Muscle layer of colon (tissue), 2 donors: Measurements from ENCODE around the gene DOCK4.
"Not testable (repeated sequence)": the region's sequence is repeated elsewhere in the genome, so short reads cannot be mapped to it uniquely, and the experiment has no call there.

ENCODE experiments used
- H3K27ac ChIP-seq: one replicate; pipeline ENCODE4 v1.7.0; 2013; ENCODE audit warnings: low read depth, mild to moderate bottlenecking, low read length, moderate library complexity
- H3K27me3 ChIP-seq, 2 donors: one replicate each; pipeline ENCODE4 v1.7.0; 2013; ENCODE audit warnings: low read length in 2 of 2, mild to moderate bottlenecking in 2 of 2; ENCODE audit not compliant: insufficient read depth in 2 of 2, control insufficient read depth in 1 of 2
- H3K36me3 ChIP-seq: one replicate; pipeline ENCODE4 v1.7.0; 2013; ENCODE audit warnings: mild to moderate bottlenecking, low read length; ENCODE audit not compliant: insufficient read depth
- H3K4me1 ChIP-seq: one replicate; pipeline ENCODE4 v1.7.0; 2013; ENCODE audit warnings: mild to moderate bottlenecking, low read length; ENCODE audit not compliant: insufficient read depth
- H3K4me3 ChIP-seq, 2 donors: one replicate each; pipeline ENCODE4 v1.7.0; 2013; ENCODE audit warnings: low read length in 2 of 2, low read depth in 1 of 2, mild to moderate bottlenecking in 1 of 2, moderate library complexity in 1 of 2
- H3K9ac ChIP-seq: one replicate; pipeline ENCODE4 v1.7.0; 2013; ENCODE audit warnings: low read length
- H3K9me3 ChIP-seq: one replicate; pipeline ENCODE4 v1.7.0; 2013; ENCODE audit warnings: mild to moderate bottlenecking, low read length
- donor health status: abdominal sarcoma.
- donor health status: Adenocarcinoma of cecum.

Gene DOCK4

DNA sequence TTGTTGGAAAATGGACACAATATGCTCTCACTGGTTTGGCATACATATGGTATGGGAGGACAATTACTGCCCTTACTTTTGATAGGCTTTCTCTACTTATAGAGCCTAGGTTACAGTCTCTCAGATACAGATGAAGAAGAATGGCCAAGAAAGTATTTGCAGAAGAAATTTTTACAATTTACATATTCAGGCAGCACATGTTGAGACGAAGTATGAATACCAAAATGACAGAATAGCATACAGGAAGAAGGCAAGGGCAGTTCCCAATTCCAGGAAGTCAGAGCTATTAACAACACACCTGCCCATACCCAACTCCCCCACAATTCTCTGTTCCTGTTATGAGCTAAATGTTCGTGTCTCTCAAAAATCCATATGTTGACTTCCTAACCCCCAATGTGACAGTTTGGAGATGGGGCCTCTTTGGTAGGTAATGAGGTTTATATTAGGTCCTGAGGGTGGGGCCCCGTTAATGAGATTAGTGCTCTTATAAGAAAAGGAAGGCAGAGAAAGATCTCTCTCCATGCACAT, 67.8 kb downstream of the DOCK4 start:
- H3K9ac ChIP-seq: no peak overlapping the region
- no peak overlapping the region for H3K4me3 ChIP-seq
- H3K9me3 ChIP-seq: no peaks in the 10 kb centered on the region
- no peaks in the 10 kb centered on the region for H3K27me3 ChIP-seq
- peaks cover 27% of the 10 kb centered on the region for H3K4me1 ChIP-seq
- no peak overlapping the region for H3K27ac ChIP-seq
- H3K36me3 ChIP-seq: no peaks in the 10 kb centered on the region

DNA sequence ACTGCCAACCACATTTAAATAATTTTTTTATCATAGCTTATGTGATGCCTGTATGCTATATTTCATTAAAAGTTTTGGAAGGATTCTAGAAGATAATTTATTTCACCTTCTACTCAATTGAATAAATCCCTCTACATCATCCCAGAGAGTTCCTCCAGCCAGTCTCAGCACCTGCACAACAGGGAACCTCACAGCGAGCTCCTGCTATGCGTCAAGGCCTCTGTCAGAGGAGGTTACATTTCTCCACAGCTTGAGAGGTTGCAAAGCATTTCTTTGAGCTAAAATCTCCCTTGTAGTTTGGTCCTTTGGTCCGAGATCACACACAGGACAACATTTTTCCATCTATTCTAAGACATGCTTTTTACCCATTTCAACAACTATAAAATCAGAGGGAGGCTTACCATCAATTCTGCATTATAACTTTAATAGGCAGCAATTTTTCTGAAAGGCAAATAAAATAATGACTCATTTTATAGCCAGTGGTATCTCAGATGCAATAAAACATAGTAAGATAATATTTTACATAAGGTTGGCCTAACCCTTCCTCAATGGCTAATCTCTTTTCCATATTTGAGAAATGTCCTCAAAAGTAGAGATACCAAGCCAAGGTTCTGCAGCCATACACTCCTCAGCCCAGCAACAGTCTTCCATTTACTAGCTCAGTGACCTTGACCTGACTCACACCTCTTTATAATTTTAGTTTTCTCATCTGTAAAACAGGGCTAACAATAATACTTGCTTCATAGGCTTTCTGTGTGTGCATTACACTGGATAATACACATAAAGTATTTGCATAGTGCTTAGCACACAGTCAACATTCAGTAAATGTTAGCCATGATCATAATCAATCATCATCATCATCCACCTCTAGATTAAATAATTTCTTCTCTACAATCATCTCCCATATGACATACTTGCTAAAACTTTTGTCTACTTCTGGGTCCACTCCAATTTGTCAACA, 68.8 kb downstream of the DOCK4 start:
- H3K4me3 ChIP-seq: no peak overlapping the region
- no peak overlapping the region for H3K27ac ChIP-seq
- H3K9me3 ChIP-seq: no peaks in the 10 kb centered on the region
- no peaks in the 10 kb centered on the region for H3K36me3 ChIP-seq
- H3K4me1 ChIP-seq: peaks cover 30% of the 10 kb centered on the region
- H3K9ac ChIP-seq: no peak overlapping the region
- H3K27me3 ChIP-seq: no peaks in the 10 kb centered on the region

DNA sequence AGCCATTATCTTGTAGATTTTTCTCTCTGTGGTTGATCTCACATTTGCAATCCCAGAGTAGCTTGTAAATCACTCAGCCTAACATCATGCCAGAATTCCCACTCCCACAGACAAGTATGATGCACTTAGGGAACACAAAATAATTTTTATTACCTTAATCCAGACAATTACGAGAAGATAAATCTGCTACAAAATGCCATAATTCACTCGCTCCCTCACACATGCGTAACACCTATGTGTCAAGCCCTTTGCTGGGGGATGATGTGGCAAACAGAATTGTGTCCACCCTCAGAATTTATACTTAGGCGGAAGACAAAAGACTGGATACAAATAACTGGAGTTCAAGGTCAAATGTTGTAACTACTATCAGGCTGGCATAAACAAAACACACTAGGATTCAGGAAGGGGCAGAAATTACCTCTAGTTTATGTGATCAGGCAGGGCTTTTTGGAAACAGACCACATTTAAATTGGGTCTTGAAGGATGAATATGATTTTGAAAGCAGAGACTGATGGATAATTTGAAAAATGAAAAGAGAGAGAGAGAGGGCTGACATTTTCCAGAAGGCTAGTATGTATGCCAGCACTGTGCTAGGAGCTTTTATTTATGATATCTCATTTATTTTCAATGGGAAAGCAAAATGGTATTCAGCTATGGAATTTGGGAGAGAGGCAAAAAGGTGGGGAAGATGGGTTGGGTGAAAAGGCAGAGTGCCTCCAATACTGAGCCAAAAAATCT, 69.8 kb downstream of the DOCK4 start:
- peaks cover 34% of the 10 kb centered on the region for H3K4me1 ChIP-seq
- no peak overlapping the region for H3K27ac ChIP-seq
- H3K4me3 ChIP-seq: no peak overlapping the region
- no peaks in the 10 kb centered on the region for H3K9me3 ChIP-seq
- H3K9ac ChIP-seq: no peak overlapping the region
- no peaks in the 10 kb centered on the region for H3K36me3 ChIP-seq
- no peaks in the 10 kb centered on the region for H3K27me3 ChIP-seq

DNA sequence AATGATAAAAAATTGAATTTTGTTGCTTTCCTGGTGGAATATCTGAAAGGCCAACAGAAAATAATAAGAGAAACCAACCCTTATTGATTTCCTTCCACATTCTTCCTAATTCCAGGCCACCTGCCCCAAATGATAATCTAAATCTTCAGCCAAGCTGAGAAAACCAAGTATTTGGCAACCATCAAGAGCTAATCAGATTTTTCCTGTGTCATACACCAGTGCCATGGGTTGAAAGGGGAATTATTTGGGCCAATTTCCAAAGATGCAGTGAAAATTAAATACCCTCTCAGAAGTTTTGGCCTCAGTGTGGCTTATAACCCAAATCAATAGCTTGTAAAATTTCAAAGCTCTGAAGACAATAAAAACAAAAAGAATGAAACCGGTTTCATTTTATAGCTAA, 70.4 kb downstream of the DOCK4 start:
- Histone ChIP-seq H3K4me3 (no peak overlapping the region), H3K36me3 (no peaks in the 10 kb centered on the region), H3K27me3 (no peaks in the 10 kb centered on the region), H3K27ac (no peak overlapping the region), H3K9me3 (no peaks in the 10 kb centered on the region), H3K4me1 (peaks cover 34% of the 10 kb centered on the region), H3K9ac (no peak overlapping the region)

DNA sequence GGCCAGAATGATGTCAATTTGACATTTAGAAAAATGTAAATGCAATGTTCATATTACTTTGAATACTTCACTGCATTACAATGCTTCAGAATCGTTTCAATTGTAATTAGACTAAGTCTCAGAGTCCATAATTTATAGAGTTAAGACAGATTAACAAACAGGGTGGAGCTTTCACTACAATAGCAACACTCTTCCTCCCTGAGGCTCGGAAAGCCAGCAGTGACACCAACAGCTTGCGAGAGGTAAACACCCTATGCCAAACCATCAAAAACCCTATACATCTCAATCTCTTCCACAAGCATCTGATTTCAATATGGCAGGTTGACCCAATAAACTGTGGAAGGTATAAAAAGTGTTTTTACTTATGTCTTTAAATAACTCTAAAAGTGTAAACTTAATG, 72.2 kb downstream of the DOCK4 start:
- H3K27me3 ChIP-seq: no peaks in the 10 kb centered on the region
- H3K4me3 ChIP-seq: no peak overlapping the region
- H3K27ac ChIP-seq: no peak overlapping the region
- no peaks in the 10 kb centered on the region for H3K36me3 ChIP-seq
- H3K4me1 ChIP-seq: peaks cover 48% of the 10 kb centered on the region
- H3K9me3 ChIP-seq: no peaks in the 10 kb centered on the region
- H3K9ac ChIP-seq: no peak overlapping the region

DNA sequence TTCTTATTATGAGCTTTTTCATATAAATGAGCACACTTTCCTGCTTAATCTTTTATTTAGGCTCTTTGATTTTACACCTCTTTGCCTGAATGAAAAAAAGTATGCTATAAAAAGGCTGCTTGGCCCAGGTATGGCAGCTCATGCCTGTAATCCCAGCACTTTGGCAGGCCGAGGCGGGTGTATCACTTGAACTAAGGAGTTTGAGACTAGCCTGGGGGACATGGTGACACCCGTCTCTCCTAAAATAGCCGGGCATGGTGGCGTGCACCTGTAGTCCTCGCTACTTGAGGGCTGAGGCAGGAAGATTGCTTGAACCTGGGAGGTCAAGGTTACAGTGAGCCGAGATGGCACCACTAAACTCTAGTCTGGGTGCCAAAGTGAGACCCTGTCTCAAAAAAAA, 72.9 kb downstream of the DOCK4 start:
- H3K4me1 ChIP-seq: peaks cover 48% of the 10 kb centered on the region
- no peaks in the 10 kb centered on the region for H3K27me3 ChIP-seq
- H3K36me3 ChIP-seq: no peaks in the 10 kb centered on the region
- no peak overlapping the region for H3K9ac ChIP-seq
- H3K9me3 ChIP-seq: no peaks in the 10 kb centered on the region
- no peak overlapping the region for H3K4me3 ChIP-seq
- no peak overlapping the region for H3K27ac ChIP-seq

DNA sequence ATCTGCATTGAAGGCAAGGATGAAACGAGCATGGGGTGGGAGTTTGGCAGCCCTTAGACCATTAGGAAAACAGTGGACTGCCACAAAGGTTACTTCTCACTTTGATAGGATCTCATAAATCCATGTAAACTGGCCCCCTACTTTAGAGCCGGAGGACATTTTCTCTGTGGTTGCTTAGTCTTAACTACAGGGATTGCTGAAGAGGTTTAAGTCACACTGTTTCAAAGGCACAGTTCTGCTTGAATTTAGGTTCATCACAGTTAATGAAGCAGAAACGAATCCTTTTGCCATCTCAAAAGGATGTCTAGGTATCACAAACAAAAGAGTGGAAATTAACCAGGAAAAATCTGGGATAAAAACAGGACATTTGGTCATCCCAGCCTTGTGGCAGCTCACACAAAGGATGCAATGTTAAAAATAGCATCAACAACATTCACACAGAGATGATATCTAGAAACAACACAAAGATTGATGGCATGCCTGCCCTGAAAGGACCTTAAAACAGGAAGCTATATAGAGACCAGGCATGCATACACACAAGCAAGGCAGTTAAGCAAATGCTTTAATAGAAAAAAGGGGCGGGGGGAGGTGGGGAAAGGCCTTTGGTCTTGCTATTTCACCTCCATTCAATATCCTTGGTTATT, 74.0 kb downstream of the DOCK4 start:
- Histone ChIP-seq H3K4me3 (no peak overlapping the region), H3K27me3 (no peaks in the 10 kb centered on the region), H3K9me3 (no peaks in the 10 kb centered on the region), H3K9ac (no peak overlapping the region), H3K36me3 (no peaks in the 10 kb centered on the region), H3K27ac (no peak overlapping the region), H3K4me1 (peaks cover 40% of the 10 kb centered on the region)

DNA sequence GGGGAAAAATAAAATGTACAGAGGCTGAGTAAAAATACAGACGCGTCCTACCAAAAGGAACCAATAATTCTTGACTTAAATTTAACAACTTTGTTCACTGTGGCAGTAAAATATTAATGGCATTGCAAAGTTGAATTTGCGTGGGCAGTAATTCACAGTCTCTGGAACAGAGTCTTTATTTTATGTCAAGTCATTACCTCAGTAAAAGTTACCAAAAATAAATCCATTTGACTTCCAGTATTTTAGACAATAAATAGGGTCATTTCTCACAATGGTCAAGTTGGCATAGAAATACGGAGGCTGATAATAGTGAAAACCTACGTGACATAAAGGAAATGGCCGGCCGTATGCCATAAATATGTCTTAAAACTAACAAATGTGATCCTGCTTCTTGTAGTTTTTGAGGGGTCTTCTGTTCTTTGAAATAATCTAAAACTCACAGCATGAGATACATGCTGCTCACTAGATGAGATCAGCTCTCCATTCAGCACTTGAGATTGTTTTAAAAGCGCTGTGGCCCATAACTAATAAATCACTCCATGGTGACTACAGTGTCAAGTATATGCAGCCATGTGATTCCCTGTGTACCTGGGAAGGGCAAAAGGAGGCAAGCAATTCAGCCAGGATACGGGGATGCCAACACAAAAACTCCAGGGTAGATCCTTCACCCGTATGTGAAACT, 75.3 kb downstream of the DOCK4 start:
- H3K36me3 ChIP-seq: no peaks in the 10 kb centered on the region
- H3K4me3 ChIP-seq: no peak overlapping the region
- H3K27me3 ChIP-seq: no peaks in the 10 kb centered on the region
- H3K4me1 ChIP-seq: peaks cover 27% of the 10 kb centered on the region
- no peak overlapping the region for H3K27ac ChIP-seq
- H3K9me3 ChIP-seq: no peaks in the 10 kb centered on the region
- no peak overlapping the region for H3K9ac ChIP-seq

DNA sequence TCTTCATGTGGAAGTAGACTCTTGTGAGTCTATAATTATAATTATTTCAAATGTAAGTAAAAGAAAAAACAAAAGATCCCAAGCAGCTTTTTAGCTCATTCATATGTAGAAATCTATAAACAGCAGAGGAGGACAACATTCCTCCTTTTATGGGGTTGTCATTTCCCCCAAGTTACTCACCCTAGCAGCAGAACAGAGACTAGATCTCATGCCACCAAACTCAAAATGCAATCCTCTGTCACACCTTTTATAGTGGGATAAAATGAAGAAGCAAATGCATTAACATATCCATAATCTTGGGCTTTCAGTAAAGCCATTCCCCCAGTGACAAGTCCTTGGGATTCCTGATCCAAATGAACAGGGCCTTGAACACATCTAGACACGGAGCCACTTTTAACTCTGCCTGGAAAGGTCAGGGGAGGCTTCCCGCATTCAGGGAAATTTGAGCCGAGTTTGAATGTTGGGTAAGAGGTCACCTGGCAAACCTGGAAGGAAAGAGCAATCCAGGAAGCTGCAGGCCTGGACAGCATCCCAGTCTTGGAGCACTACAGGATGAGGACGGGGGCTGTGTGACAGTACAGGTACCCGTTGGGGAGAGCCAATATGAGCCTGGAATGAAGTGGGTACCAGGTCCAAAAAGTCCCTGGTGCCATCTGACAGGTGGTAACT, 76.4 kb downstream of the DOCK4 start:
- Histone ChIP-seq H3K27ac (no peak overlapping the region), H3K36me3 (no peaks in the 10 kb centered on the region), H3K9me3 (no peaks in the 10 kb centered on the region), H3K9ac (no peak overlapping the region), H3K4me1 (peaks cover 24% of the 10 kb centered on the region), H3K4me3 (no peak overlapping the region), H3K27me3 (no peaks in the 10 kb centered on the region)

DNA sequence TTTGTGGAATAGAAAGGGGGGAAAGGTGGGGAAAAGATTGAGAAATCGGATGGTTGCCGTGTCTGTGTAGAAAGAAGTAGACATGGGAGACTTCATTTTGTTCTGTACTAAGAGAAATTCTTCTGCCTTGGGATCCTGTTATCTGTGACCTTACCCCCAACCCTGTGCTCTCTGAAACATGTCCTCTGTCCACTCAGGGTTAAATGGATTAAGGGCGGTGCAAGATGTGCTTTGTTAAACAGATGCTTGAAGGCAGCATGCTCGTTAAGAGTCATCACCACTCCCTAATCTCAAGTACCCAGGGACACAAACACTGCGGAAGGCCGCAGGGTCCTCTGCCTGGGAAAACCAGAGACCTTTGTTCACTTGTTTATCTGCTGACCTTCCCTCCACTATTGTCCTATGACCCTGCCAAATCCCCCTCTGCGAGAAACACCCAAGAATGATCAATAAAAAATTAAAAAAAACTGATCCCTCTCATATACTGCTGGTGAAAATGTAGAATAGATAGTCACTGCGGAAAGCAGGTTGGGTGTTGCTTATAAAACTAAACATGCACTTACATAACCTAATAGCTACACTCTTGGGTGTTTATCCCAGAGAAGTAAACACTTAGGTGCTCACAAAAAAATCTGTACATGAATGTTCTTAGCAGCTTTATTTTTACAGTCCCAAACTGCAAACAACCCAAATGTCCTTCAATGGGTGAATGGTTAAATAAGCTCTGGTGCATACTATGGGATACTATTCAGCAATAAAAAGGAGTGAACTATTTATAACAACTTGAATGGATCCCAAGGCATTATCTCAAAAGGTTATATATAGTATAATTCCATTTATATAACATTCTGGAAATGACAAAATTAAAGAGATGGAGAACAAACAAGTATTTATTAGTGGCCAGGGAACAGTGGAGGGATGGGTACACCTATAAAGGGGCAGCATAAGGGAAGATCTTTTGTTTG, 77.5 kb downstream of the DOCK4 start:
- not testable (repeated sequence) for H3K36me3 ChIP-seq, H3K4me3 ChIP-seq, H3K9ac ChIP-seq, H3K27ac ChIP-seq, H3K9me3 ChIP-seq, H3K27me3 ChIP-seq
- H3K4me1 ChIP-seq: peaks cover 24% of the 10 kb centered on the region
